Measurements from ENCODE around the gene NFATC2. TPM values are rescaled to one million over a fixed set of nuclear protein-coding genes. Genes with fewer than 3 reads are reported as not detected.
A peak's percentile ranks its signal among the peaks of the same experiment; 100 is the strongest.

The NFATC2 gene
- total RNA-seq, 2 donors from 2014 or later = 4.3 to 8.4 TPM

DNA sequence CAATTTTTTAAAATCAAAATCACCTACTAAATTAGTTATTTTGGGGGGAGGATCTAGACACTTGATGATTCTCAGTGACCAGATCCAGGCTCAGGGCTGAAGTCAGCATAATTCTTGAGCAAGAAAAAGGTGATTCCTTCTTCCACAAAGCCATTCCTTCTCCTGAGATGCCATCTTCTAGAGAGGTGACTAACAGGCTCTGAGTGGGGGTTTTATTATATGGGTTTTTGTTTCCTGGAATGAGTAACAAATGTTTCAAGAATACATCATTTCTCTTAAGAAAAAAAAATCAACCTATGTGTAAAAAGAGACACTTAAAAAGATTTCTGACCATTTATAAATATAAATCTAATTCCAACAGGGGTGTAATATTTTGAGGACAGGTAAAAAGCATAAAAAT, 154.3 kb downstream of the NFATC2 start:
- Histone ChIP-seq H3K27ac (no peak overlapping the region), H3K36me3 (no peaks in the 10 kb centered on the region), H3K9me3 (no peaks in the 10 kb centered on the region), H3K4me1 (replicated peaks) (no peaks in the 10 kb centered on the region), H3K27me3 (replicated peaks; ENCODE audit: insufficient read depth) (no peaks in the 10 kb centered on the region), H3K4me3 (no peak overlapping the region)
- intact Hi-C loops (cut with DNase I) = no loop called here
- TF ChIP-seq POLR2A (IDR thresholded peaks at IDR 0.05) = no peak
- TF ChIP-seq POLR2AphosphoS5 (IDR thresholded peaks at IDR 0.05) = no peak
- TF ChIP-seq, protein P1, sequence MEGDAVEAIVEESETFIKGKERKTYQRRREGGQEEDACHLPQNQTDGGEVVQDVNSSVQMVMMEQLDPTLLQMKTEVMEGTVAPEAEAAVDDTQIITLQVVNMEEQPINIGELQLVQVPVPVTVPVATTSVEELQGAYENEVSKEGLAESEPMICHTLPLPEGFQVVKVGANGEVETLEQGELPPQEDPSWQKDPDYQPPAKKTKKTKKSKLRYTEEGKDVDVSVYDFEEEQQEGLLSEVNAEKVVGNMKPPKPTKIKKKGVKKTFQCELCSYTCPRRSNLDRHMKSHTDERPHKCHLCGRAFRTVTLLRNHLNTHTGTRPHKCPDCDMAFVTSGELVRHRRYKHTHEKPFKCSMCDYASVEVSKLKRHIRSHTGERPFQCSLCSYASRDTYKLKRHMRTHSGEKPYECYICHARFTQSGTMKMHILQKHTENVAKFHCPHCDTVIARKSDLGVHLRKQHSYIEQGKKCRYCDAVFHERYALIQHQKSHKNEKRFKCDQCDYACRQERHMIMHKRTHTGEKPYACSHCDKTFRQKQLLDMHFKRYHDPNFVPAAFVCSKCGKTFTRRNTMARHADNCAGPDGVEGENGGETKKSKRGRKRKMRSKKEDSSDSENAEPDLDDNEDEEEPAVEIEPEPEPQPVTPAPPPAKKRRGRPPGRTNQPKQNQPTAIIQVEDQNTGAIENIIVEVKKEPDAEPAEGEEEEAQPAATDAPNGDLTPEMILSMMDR (IDR thresholded peaks at IDR 0.05) = no peak
- no peak for DNase-seq (ENCODE audit: low spot score)

DNA sequence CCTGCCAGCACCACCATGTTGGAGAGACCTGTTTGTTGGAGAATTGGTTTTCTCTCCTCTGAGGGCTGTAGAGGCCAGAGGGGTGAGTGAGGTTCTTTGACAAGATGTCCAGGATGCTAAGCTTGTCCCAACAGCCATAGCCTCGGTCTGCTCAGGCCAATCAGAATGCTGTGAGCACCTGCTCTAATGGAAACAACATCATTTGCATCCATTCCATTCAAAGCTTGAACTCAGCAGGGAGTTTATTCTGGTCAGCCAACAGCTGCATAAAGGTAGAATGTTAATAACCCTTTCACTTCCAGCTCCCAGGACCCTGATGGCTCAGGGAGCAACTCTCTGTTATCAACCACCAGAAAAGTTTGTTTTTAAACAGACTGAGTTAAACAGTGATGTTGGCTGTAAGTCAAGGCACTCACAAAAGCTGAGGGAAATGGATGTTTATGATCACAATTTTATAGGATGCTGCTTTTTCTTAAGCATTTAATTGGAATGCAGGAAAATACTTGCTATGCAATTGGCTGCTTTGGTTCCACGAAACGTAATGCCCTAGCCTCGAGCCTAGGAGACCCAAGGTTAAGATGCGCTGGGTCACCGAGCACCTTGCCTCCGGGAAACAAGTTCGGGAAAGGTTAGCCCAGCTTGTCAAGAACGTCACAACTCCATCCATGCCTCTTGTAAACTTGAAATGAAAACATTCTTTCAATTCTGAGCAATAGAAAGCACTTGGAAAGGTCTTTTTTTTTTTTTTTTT, 155.2 kb downstream of the NFATC2 start:
- intact Hi-C loops (cut with DNase I) = no loop called here
- Histone ChIP-seq H3K27me3 (replicated peaks; ENCODE audit: insufficient read depth) (no peaks in the 10 kb centered on the region), H3K4me3 (no peak overlapping the region), H3K9me3 (no peaks in the 10 kb centered on the region), H3K27ac (no peak overlapping the region), H3K4me1 (replicated peaks) (peaks cover 4% of the 10 kb centered on the region), H3K36me3 (no peaks in the 10 kb centered on the region)
- DNase-seq (ENCODE audit: low spot score) = no peak
- no peak for TF ChIP-seq POLR2A (IDR thresholded peaks at IDR 0.05)
- no peak for TF ChIP-seq POLR2AphosphoS5 (IDR thresholded peaks at IDR 0.05)
- TF ChIP-seq, protein P1 (IDR thresholded peaks at IDR 0.05) = no peak
- WGBS = 61% methylated on average over 9 of the region's 9 CpGs

DNA sequence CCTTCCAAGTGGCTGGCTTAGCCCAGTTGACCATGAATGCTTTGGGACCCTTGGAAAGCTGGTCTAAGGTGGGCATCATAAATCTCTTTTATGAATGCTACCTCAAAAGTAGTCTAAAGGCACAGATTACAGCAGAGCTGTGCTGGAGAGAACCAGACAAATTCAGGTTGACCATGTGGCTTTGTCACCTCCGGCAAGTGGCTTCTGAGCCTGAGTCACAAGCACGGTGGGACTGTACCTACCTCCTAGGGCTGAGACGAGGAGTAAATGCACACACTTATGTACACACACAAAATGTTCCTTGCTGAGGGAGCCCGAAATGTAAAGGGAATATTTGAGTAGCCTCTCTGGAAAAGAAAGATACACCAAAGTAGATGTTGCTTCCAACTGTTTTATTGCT, 155.9 kb downstream of the NFATC2 start:
- 88% methylated on average over 4 of the region's 4 CpGs for WGBS
- Histone ChIP-seq H3K4me1 (replicated peaks) (peaks cover 4% of the 10 kb centered on the region), H3K27me3 (replicated peaks; ENCODE audit: insufficient read depth) (no peaks in the 10 kb centered on the region), H3K27ac (no peak overlapping the region), H3K9me3 (no peaks in the 10 kb centered on the region), H3K4me3 (no peak overlapping the region), H3K36me3 (no peaks in the 10 kb centered on the region)
- DNase-seq (ENCODE audit: low spot score) = no peak
- intact Hi-C loops (cut with DNase I) = no loop called here
- TF ChIP-seq POLR2A (IDR thresholded peaks at IDR 0.05) (no peak), POLR2AphosphoS5 (IDR thresholded peaks at IDR 0.05) (no peak)
- TF ChIP-seq, protein P1 (IDR thresholded peaks at IDR 0.05) = no peak

DNA sequence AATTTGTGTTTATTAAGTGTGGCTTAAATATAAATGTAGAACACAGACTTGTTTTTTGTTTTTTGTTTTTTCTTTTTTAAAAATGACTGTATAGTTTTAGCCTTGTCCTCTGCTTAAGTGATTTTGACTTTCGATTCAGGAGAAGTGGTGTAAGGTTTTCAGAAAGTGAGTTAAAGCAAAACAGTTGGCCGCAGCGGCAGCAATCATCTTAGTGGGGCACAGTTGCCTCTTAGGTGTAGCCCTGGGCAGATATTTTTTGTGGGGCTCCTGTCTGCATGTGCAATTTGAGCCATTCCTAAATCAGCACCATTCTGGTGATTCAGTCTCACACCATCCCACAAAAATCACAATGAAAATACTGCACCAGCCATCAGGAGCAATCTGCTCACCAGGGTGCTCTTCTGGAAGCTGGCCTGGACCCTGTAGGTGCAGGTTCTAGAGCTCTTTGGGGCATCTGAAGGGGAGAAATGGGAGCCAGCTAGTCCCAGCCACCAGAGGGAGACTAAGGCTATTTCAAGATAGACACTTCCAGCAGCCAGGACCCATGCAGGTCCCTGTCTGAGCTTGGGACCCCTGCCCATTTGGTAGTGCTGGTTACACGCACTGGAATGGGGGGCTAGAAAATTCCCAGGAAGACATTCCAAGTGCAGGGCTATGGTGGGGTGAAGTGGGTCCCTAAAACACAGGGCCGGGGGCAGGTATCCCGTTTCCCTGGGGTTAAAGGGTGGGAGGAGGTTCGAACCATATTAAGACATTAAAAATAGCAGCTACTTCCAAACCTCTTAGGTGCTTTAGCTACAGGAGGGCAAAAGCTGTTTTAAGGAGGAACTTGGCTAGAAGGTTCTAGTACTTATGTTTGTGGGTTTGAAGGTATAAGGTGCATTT, 156.6 kb downstream of the NFATC2 start:
- Histone ChIP-seq H3K4me1 (replicated peaks) (peaks cover 4% of the 10 kb centered on the region), H3K27me3 (replicated peaks; ENCODE audit: insufficient read depth) (no peaks in the 10 kb centered on the region), H3K4me3 (no peak overlapping the region), H3K36me3 (no peaks in the 10 kb centered on the region), H3K9me3 (no peaks in the 10 kb centered on the region), H3K27ac (no peak overlapping the region)
- intact Hi-C loops (cut with DNase I) = no loop called here
- no peak for TF ChIP-seq POLR2AphosphoS5 (IDR thresholded peaks at IDR 0.05)
- TF ChIP-seq, protein P1 (IDR thresholded peaks at IDR 0.05) = peak in 3 of 4 experiments; percentile 10 to 52 (median 31)
- no peak for DNase-seq (ENCODE audit: low spot score)
- 88% methylated on average over 7 of the region's 7 CpGs for WGBS
